Stimulated activated CD8-positive, alpha-beta memory T cell treated with anti-CD3 and anti-CD28 coated beads, Interleukin-7, amount 100 ng/mL, for 4 hours (primary cell): ENCODE measurements around the gene LIMA1.

Source experiments
- DNase-seq, 2 donors: peaks; one replicate each; pipeline ENCODE4 v3.0.0-alpha.2; 2020; ENCODE audit warnings: low read depth in 2 of 2

The LIMA1 gene

DNA sequence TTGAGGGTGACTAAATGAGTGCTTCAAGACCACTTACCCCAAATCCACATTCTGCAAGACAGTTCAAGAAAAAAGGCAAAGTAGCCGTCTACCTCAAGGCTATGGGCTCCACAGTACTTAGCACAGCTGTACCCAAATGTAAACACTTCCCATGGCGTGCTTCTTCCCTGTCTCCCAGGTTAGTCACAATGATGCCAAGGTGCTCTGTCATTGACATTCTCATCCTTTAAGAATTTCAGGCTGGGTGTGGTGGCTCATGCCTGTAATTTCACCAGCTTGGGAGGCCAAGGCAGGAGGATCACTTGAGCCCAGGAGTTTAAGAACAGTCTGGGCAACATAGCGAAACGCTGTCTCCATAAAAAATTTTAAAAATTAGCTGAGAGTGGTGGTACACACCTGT lies 64.9 kb downstream of the LIMA1 start:
- no peak for DNase-seq

DNA sequence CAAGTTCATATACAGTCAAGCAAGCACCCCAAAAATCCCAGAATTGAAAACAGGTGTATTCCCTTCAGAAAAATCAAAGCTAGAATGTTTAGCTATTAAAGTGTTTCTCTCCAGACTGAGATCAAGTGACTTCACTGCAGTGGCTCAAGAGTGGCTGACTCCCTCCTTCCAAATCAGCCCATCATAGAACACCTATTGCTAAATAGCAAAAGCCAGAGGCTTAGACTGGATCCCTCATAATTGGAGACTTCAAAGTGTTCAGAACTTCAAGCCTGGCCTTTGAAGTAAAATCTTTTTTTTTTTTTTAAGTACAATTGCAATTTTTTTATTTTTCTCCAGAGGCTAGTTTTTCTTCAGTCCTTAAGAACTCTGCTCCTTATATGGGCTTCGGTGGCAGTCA lies 66.1 kb downstream of the LIMA1 start:
- no peak for DNase-seq

DNA sequence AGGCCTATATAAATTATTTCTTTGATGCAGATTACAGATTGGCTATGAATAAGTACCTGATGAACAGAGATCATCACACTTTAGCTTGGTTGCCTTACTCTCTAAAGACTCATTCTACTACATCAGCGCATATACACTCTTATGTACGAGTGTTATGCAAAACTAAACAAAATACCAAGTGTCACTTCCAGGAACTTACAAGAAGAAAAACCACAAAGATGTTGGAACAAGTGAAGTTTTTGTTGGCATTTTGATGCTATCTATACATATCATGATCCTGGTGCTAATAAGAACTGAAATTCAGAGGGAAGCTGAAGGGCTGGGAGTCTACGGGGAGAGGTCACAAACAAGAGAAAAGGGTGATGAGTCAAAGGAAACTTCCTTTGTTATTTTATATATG lies 68.3 kb downstream of the LIMA1 start:
- DNase-seq: no peak

DNA sequence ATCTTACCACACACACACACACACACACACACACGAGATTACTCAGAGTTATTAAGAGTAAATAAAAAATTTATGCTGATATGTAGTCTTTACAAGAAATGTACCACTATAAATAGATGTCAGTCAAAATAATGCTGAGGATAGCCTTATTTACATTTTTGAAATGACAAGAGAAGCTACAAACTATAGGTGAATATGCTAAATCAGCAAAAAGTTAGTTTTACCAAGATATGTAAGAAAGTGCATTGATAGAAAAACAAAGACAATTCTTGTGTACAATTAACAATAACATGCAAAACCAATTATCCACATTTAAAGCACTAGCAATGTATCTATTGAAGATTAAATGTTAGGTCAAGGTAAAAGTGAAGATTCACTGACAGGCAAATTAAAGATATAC lies 69.3 kb downstream of the LIMA1 start:
- no peak for DNase-seq

DNA sequence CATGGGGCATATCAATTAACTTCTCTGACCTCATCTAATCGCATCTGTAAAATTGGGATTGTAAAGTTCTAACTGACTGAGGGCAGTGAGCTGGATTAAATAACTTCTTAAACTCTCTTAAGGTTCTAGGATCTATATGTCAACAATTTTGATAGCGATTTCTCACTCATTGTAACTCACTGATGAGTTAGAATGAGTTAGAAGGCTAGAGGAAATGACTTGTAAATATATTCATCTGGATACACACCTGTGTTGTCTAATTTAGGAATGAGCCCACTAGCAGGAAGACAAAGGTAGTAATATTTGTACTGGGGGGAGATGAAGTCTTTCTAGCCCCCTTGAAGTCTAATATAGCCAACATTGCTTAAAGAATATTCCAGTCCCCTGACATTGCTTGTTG lies 69.9 kb downstream of the LIMA1 start:
- DNase-seq: no peak

DNA sequence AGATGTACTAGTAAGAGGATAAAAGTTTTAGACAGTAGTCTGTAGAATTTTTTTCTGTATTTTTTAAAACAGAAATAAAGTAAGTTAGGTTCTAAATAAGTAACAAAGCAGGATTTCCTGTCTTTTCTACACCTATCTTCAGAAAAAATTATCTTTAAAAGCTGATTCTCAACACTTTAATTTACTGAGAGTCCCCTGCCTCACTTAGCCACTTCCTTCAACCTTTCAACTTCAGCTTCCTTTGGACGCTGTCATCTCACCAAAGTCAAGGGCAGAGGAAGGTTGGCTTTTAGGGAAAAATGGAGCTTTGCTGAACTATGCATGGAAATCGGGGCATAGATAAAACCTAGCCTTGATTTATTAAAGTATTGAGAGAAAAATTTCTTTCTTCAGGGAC lies 71.3 kb downstream of the LIMA1 start:
- DNase-seq: no peak

DNA sequence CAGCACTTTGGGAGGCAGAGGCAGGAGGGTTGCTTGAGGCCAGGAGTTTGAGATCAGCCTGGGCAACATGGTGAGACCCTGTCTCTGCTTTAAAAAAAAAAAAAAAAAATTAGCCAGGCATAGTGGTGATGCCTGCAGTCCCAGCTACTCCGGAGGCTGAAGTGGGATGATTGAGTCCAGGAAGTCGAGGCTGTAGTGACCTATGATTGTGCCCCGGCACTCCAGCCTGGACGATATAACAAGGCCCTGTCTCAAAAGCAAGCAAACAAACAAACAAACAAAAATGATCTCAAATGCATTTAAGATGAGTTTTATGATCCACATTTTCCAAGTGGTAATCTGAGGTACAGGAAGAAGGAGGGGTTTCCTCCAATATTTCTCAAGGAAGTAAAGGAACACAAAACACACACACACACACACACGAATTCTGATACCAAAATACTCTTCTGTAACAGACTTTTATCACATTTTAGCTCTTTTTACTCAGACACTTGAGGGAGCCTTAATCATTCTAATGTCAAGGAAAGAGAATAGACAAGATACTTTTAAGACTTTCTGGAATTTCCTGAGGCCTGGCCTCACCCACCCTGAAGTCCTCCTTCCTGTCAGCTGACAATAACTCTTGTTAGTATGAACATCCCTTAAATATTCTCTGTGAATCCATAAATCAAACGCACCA lies 71.8 kb downstream of the LIMA1 start:
- no peak for DNase-seq

DNA sequence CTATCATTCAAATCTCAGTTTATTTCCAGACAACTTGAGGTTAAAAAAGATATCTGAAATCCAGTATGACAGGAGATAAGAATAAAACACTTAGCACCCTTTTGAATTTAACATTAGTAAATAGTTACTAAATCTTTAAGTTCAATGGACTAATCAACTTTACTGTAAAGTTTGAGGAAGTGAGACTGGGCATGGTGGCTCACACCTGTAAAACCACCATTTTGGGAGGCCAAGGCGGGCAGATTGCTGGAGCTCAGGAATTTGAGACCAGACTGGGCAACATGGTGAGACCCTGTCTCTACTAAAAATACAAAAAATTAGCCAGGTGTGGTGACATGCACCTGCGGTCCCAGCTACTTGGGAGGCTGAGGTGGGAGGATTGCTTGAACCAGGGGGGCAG lies 75.9 kb downstream of the LIMA1 start:
- DNase-seq: no peak

DNA sequence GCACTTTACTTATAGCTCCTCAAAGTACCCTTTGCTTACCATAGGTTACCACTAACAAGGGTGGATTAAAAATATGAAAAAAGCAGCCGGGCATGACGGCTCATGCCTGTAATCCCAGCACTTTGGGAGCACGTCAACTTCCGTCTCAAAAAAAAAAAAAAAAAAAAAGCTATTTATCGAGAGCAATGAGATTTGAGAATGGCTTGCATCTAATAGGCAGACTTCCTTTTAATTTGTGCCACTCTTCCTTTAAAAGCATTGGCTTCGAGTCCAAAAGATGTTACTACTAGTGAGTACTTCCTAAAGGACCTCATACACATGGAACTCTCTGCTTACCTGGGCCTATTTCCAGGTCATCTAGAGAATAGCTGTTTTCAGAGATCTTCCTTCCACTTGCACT lies 77.7 kb downstream of the LIMA1 start:
- no peak for DNase-seq

DNA sequence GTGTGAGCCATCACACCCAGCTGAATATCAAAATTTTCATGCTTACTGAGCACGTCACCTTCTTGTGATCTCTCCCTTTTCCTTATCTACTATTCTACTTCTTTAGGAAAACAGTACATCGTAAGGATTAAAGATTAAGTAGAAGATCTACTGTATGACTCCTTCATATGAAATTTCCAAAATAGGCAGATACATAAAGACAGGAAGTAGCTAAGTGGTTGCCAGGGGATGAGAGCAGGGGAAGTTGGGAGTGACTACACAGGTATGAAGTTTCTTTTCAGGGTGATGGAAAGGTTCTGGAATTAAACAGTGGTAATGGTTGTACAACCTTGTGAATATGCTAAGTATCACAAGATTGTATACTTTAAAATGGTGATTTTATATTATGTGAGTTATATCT lies 79.6 kb downstream of the LIMA1 start:
- DNase-seq: no peak

DNA sequence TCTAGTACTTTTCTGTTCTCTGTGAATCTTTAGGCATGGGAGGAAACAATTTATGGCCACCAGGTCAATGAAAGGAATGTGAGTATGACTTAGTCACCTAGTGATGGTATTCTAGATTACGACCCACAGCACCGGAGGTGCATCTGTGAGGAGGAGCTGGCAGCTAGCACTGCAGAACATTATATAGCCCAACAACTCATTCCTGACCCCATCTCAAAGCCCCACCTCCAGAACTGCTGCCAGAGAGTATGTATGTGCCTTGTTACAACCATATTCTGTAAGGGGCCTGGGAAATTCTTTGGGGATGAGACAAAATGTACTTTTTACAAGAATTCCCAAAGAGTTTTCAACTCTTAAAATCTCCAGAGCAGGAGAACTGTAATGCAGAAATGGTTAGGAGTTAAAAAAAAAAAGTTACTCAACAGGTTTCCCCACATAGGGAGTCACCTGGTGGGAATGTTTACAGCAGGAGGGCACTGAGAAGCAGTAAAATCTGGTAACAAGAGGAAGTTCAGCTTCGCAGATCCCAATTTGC lies 81.3 kb downstream of the LIMA1 start:
- DNase-seq: no peak

DNA sequence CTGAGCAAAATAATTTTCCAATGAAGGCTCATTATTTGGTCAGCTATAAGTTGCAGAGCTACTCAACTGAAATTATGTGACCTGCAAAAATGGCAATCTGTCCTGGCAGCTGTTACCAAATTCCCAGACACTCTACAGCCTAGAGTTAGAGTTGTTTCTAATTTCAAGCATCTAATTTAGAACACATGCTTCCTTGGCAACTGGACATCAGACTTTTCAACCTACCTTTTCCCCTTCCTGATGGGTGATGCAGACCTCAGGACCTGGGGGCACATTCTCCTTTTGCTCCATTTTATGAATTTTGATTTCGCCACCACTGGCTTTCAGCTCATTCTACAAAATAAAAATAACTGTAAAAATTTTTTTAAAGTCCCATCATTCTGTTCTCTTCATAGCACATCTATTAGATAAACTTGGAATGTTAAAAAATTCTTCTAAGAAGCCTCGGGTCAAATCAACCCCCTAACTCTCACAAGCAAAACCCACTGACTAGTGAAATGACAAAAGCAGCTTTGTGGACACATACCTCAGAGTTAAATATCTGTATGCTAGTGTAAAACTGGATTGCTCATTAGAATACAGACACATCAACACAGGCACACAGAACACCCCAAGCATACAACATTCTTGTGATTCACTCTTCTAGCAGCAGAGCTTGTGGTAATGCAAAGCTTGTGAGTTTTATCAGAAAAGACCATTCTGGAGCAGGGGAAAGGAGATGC lies 82.6 kb downstream of the LIMA1 start:
- no peak for DNase-seq

DNA sequence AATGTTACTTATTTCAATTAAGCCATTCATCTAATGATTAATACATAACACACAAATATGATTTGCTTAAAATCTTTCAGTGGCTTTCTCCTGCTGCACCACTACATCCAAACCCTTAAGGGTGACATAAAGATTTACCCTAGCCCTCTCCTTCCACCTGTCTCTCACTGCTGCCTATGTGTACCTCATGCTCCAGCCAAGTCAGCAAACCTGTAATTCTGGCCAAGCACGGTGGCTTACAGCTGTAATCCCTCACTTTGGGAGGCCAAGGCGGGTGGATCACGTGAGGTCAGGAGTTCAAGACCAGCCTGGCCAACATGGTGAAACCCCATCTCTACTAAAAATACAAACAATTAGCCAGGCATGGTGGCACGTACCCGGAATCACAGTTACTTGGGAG lies 84.5 kb downstream of the LIMA1 start:
- DNase-seq: no peak

DNA sequence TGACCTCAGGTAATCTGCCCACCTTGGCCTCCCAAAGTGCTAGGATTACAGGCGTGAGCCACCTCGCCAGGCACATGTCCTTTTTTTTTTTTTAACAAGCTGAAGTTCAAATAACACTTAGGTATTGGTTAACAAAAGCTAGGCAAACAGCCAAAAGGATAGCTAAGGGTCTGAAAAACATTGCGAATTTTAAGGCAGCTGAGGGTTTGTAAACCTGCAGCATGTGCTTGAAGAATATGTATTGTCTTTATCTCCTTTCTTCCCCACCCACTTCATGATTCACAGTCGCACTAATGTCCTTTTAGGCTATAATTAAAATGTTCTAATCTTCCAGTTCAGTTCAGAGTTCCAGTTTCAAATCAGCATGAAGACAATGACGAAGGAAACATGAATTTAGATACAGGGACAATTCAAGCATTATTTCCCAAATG lies 86.0 kb downstream of the LIMA1 start:
- no peak for DNase-seq

DNA sequence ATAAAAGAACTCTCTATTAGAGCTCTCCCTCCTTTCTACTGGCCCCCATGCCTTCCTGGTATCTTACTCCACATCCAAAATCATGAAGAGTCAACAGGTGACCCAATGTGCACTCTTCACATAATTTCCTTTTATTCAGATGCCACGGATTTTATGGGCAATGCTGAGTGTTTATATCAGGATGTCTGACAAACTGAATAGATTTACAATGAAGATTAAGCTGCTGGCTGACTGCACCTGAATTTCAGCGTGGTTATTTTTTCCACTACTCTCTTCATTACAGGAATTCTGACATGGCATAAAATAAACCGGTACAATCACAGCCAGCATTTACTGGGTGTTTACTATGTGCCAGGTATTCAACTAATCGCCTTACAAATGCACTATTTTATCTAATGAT lies 86.8 kb downstream of the LIMA1 start:
- no peak for DNase-seq

DNA sequence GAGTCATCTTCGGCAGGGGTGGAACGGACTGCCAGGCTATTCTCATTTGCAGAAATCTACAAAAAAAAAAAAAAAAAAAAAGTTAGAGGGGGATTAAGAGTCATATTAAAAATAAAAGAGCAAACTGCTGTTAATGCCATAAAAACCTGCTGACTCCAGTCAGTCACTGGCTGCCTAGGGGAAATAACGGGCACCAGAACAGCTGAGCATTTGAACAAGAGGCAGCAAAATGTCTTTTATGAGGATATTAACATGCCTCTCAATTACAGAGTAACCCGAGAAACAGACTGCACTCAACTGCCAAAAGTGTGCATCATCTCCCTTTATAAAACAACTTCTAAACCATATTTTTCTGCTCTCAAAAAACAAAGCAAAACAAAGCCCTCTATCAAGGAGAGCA lies 87.5 kb downstream of the LIMA1 start:
- no peak for DNase-seq

DNA sequence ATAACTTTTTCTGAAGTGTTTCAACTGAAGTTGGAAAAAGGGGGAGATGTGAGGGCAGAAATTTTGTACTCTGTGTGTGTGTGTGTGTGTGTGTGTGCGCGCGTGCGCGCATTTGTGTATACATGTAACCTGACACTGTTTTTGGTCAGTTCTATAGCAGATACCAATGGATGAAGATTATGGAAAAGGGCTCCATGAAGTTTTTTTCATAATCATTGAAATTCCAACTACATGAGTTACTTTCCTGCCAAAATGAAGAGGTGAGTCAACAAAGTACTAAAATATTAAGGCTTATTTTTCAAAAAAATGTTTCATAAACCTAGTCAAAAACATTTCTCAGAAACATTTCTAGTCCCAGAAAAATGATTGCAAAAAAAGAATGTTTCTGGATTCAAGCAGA lies 90.4 kb downstream of the LIMA1 start:
- no peak for DNase-seq

DNA sequence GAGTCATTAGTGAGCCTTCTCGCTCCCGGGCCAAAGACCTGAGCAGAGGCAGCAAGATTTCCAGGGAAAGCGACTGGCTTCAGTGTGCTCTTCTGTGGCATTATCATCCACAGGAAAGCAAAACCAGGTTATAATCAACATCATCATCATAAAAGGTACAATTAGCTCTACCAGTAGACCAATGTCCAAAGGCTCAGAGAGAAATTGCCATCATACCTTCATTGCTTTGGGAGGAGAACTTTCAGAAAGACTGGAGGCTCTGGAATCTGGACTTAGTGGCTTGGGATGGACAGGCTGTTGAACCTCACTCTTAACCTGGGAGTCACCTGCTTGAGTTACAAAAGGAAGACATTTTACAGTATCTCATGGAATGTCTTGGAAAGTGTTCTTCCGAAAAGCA lies 91.1 kb downstream of the LIMA1 start:
- DNase-seq: no peak

DNA sequence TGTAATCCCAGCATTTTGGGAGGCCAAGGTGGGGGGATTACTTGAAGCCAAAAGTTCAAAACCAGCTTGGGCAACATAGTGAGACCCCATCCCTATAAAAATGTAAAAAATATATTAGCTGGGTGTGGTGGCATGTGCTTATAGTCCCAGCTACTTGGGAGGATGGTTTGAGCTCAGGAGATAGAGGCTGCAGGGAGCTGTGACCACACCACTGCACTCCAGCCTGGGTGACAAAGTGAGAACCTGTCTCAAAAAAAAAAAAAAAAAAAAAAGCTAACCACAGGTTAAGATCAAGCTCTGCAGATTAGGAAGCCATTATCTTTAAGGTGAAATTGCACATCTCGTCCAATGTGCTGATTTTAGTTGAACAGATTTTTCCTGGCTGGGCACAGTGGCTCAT lies 92.5 kb downstream of the LIMA1 start:
- no peak for DNase-seq

DNA sequence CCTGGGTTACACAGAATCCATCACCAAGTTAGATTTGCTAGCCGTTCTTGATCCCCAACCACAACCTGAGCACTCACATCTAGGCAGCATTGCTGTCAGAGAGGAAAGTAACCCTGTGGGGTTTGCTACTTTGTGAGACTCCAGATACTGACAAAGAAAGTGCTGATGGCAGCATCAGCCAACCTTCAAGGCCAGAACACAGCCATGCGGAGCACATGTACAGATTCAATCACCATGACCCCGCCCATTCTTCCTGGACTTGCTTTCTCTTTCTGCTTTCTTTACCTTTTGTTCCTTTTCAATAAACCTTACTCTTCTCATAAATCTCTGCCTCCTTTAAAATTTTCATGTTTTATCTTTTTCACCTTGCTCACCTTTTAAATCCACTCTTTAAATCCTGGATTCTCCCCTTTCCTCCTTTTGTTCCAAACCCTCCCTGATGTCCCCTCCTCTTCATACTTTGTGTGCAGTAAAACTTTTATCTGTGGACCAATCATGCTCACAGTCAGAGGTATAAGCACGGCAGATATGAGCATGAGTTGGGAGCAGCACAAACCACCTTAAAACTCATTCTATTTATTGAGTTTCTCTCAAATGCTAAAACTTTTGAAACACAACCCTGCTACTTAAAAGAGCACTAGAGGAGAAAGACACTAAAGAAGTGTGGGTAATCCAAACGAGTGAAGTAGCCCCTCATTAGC lies 94.3 kb downstream of the LIMA1 start:
- DNase-seq: no peak

DNA sequence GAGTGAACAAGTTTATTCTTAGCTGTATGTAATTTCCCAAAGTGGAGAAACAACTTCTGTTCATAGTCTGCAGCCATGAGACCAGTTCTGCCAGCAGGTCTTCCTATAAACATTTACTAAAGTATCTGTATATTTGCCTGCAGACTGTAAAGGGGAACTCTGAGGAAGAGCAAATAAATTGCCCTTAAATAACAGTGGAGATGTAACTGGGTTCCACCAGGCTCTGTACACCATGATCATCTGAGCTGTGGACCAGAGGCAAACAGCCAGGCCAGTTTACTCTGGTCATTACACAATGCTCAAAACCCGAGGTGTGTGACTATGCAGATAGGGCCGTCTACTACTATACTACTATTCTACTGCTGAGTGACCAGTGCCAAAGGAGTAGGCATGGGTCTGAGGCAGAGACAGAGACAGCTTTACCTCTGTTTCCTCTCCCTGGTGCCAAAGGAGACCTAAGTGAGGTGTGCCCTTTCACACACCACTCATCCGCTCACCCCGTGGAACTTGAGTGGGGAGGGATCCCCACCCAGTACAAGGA lies 95.0 kb downstream of the LIMA1 start:
- no peak for DNase-seq

DNA sequence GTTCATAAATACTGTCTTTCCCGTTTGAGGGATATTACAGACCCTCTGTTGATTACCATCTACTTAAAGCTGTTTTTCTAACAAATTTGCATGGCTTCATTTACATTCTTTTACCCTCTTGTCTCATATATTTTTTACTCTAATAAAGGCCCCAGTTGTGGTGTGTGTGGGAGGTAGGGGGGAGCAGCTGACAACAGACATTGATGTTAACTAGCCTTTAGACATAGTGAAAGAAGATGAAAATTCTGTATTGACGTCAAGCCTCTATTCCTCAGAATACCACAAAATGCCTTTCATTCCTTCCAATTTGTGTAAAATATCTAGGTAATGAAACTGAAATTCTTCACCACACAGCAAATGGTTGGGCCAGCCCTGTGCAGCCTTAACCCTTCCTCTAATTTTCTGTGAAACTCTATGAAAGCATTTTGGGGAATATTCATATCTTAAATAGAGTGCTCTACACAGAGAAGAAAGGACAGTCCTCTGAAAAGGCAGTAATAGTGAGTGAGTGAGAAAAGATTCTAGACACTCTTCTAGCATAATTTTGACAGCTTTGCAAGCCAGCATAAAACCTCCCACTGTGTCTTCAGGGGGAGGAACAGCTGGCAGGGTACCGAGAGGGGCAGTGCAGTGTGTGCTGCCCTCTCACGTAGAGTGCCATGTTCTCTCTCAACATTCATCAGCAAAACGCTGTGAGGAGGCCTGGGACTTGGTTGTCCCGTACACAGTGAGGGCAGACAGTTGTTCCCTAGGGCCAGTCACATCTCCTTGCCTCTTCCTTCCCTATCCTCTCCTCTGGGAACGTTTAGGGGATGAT lies 96.0 kb downstream of the LIMA1 start:
- DNase-seq: no peak
